Urothelium cell line (cell line): Measurements from ENCODE around the gene EIF2B2.
"Not testable (repeated sequence)": the region's sequence is repeated elsewhere in the genome, so short reads cannot be mapped to it uniquely, and the experiment has no call there.

ENCODE experiments used
- DNase-seq: peaks from one replicate; pipeline ENCODE4 v3.0.0; 2011; ENCODE audit warnings: low spot score, mixed read lengths
- FAIRE-seq: peaks from 2 replicates; lab custom pipeline; 2011; peaks lifted over from hg19 to GRCh38; lab: Jason Lieb, UNC

Gene EIF2B2

GRCh38 chr14:74985806-74986205 lies 16.9 kb upstream of the EIF2B2 start:
- DNase-seq (no peak), FAIRE-seq (no peak)

GRCh38 chr14:74988131-74988530 lies 14.6 kb upstream of the EIF2B2 start:
- FAIRE-seq, result peak; percentile 32
- DNase-seq, result peak; percentile 76

GRCh38 chr14:74988993-74989392 lies 13.7 kb upstream of the EIF2B2 start:
- peak; percentile 46 for FAIRE-seq
- DNase-seq, result no peak

GRCh38 chr14:74994182-74994581 lies 8.5 kb upstream of the EIF2B2 start:
- DNase-seq, FAIRE-seq: not testable (repeated sequence)

GRCh38 chr14:74995781-74996180 lies 6.9 kb upstream of the EIF2B2 start:
- DNase-seq, FAIRE-seq: not testable (repeated sequence)

- FAIRE-seq, result no peak
- no peak for DNase-seq
Measured at GRCh38 chr14:75001261-75001660, 1.5 kb upstream of the EIF2B2 start.

- no peak for FAIRE-seq
- DNase-seq, result no peak
Measured at GRCh38 chr14:75001899-75002298, 822 bp upstream of the EIF2B2 start.

- no peak for DNase-seq
- no peak for FAIRE-seq
Measured at GRCh38 chr14:75003250-75004027, 718 bp downstream of the EIF2B2 start.

GRCh38 chr14:75005357-75005756 lies 2.6 kb downstream of the EIF2B2 start:
- DNase-seq, result no peak
- FAIRE-seq, result no peak

- no peak for FAIRE-seq
- DNase-seq, result no peak
Measured at GRCh38 chr14:75009176-75009575, 6.5 kb downstream of the EIF2B2 start.

GRCh38 chr14:75010472-75011093 lies 7.9 kb downstream of the EIF2B2 start:
- DNase-seq (no peak), FAIRE-seq (no peak)

- DNase-seq, result peak; percentile 22
- FAIRE-seq, result no peak
Measured at GRCh38 chr14:75011356-75011994, 8.8 kb downstream of the EIF2B2 start.

- FAIRE-seq (no peak), DNase-seq (no peak)
Measured at GRCh38 chr14:75013290-75013689, 10.6 kb downstream of the EIF2B2 start.

- FAIRE-seq, result no peak
- no peak for DNase-seq
Measured at GRCh38 chr14:75015496-75015895, 12.8 kb downstream of the EIF2B2 start.

- no peak for FAIRE-seq
- DNase-seq, result no peak
Measured at GRCh38 chr14:75016815-75017214, 14.1 kb downstream of the EIF2B2 start.

- no peak for FAIRE-seq
- DNase-seq, result no peak
Measured at GRCh38 chr14:75018694-75019093, 16.0 kb downstream of the EIF2B2 start.

GRCh38 chr14:75022655-75023054 lies 19.9 kb downstream of the EIF2B2 start:
- DNase-seq (peak; percentile 42), FAIRE-seq (no peak)

GRCh38 chr14:75023108-75023507 lies 20.4 kb downstream of the EIF2B2 start:
- DNase-seq (no peak), FAIRE-seq (no peak)

GRCh38 chr14:75025082-75025481 lies 22.4 kb downstream of the EIF2B2 start:
- FAIRE-seq (no peak), DNase-seq (no peak)

- no peak for FAIRE-seq
- DNase-seq, result no peak
Measured at GRCh38 chr14:75025876-75026275, 23.2 kb downstream of the EIF2B2 start.

- DNase-seq (no peak), FAIRE-seq (no peak)
Measured at GRCh38 chr14:75030147-75030546, 27.4 kb downstream of the EIF2B2 start.

GRCh38 chr14:75032939-75033338 lies 30.2 kb downstream of the EIF2B2 start:
- FAIRE-seq, result no peak
- no peak for DNase-seq
